ENCODE measurements around the gene SPECC1. TPM values are rescaled to one million over a fixed set of nuclear protein-coding genes. Genes with fewer than 3 reads are reported as not detected.

SPECC1 gene
- total RNA-seq, 1 experiment from 2014 or later = 43.5 TPM

DNA sequence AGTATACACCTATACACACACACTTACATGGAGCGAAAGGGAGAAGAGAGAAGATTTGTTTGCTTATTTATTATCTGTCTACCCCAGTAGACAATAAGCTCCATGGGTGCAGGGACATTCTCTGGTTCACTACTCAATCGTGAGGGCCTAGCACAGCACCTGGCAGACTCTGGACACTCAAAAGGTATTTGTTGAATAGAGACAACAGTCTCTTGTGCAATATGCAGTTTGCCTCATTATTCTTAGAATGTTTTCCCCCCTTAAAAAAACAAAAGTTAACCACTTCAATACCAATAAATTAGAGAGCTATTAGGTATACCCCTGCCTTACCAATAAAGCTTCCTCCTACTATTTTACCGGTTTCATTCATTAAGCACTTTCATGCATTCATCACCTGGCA lies 33.6 kb upstream of the SPECC1 start:
- no peaks in the 10 kb centered on the region for H3K9me2 ChIP-seq (ENCODE audit: insufficient read depth)
- RAD21 ChIA-PET (ENCODE audit: low non-redundant PET in 1 of 2, low total read pairs in 2 of 2, uncharacterized antibody in 2 of 2, unreplicated experiment in 2 of 2) = no interaction called here
- TSS peak; percentile 38 for BruUV-seq (replicated peaks)
- intact Hi-C loops (cut with micrococcal nuclease) = no loop called here
- H3K4me2 ChIP-seq (ENCODE audit: low read length) = peak overlapping the region; percentile 10; the same call in 1 of the 2 replicates
- H3K79me2 ChIP-seq (ENCODE audit: insufficient read depth, low read length) = peaks cover 69% of the 10 kb centered on the region
- no peak overlapping the region for H2AFZ ChIP-seq (ENCODE audit: low read depth, low read length, poor library complexity, severe bottlenecking)
- peaks cover 7 to 18% of the 10 kb centered on the region in 2 experiments for H3K4me1 ChIP-seq (ENCODE audit: control insufficient read depth in 1 of 2, insufficient read depth in 2 of 2, low read length in 2 of 2)
- POLR2A ChIA-PET = no interaction called here
- no peaks in the 10 kb centered on the region for H3K27me3 ChIP-seq (ENCODE audit: insufficient read depth, low read length)
- no peaks in the 10 kb centered on the region for H3K9me3 ChIP-seq (ENCODE audit: control insufficient read depth in 1 of 2, insufficient read depth in 1 of 2, low read depth in 1 of 2, low read length in 2 of 2)
- no peaks in the 10 kb centered on the region for H4K20me1 ChIP-seq (ENCODE audit: insufficient read depth)
- H3K9ac ChIP-seq (ENCODE audit: low read length) = no peak overlapping the region
- no peak overlapping the region for H3K4me3 ChIP-seq (replicated peaks in 1 of 2; ENCODE audit: low read depth in 1 of 2, low read length in 2 of 2)
- peaks cover 3% of the 10 kb centered on the region in 2 experiments; a peak in 1 of 4 replicates for H3K36me3 ChIP-seq (ENCODE audit: control insufficient read depth in 1 of 2, insufficient read depth in 2 of 2, low read length in 2 of 2)
- TF ChIP-seq POLR2AphosphoS5 (IDR thresholded peaks at IDR 0.05; ENCODE audit: low read depth, low read length) (no peak), POLR2A (IDR thresholded peaks at IDR 0.05; ENCODE audit: borderline replicate concordance, extremely low read depth, insufficient read depth, insufficient read length) (no peak), ZFX (IDR thresholded peaks at IDR 0.05) (no peak), SIN3A (IDR thresholded peaks at IDR 0.05; ENCODE audit: low read depth) (no peak), ZNF274 (IDR thresholded peaks at IDR 0.05; ENCODE audit: low read depth, low read length) (no peak), CEBPB (IDR thresholded peaks at IDR 0.05; ENCODE audit: low read depth) (no peak), TCF7L2 (IDR thresholded peaks at IDR 0.05; ENCODE audit: borderline replicate concordance, extremely low read depth, insufficient read depth, insufficient read length) (no peak), JUND (IDR thresholded peaks at IDR 0.05) (no peak)
- ATAC-seq (no peak), DNase-seq (ENCODE audit: low read depth, low spot score) (no peak)
- CTCF ChIA-PET = no interaction called here
- H3K27ac ChIP-seq (ENCODE audit: low read depth, low read length) = no peak overlapping the region

DNA sequence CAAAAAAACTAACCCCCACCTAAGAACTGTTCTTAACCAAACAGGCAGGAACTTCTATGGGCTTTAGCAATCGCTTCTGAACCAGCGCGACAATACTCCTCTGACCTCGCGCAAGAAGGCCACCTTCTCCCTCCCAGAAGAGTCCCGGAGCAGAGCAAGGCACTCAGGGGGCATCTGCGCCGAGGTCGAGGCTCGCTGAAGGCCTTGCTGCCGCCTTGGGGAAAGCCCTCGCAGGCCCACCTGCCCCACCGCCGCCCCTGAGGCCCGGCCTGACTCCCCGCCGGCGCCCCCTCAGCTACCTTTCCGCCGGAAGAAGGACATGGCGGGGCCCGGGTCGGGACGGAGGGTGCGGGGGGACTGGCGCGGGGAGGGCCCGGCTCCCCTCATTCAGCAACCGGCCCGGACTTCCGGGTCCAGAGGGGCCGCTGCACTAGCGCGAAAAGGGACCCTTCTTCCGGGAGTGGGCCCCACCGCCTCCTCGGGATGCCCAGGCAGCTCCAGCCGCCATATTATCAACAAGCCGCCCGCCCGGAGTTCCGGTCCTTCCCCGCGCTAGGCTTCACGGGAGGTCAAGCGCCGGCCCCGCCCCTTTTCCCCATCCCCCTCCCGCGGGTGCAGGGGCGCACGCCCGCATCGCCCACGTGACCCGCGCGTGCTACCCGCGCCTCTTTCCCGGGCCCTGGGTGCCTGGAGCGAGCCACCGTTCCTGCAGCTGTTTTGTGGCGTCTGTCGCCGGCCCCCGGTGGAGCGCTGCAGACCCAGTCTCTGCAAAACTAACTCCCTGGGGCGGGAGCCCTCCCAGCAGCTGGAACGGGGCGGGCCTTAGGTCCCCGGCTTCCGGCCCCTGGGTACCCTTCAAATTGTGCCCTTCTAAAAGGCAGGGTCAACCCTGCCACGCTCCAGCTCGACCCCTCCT lies 31.6 kb upstream of the SPECC1 start, which contains the start of gene AKAP10:
TSS of gene AKAP10 (minus strand) at position 536 of the 916 bp plus-strand sequence. CDS start at position 387, 149 bp downstream.
- RAD21 ChIA-PET (ENCODE audit: low non-redundant PET in 1 of 2, low total read pairs in 2 of 2, uncharacterized antibody in 2 of 2, unreplicated experiment in 2 of 2) = no interaction called here
- H3K27me3 ChIP-seq (ENCODE audit: insufficient read depth, low read length) = no peaks in the 10 kb centered on the region
- no peaks in the 10 kb centered on the region for H3K36me3 ChIP-seq (ENCODE audit: control insufficient read depth in 1 of 2, insufficient read depth in 2 of 2, low read length in 2 of 2)
- H3K9me3 ChIP-seq (ENCODE audit: control insufficient read depth in 1 of 2, insufficient read depth in 1 of 2, low read depth in 1 of 2, low read length in 2 of 2) = no peaks in the 10 kb centered on the region
- no peaks in the 10 kb centered on the region for H4K20me1 ChIP-seq (ENCODE audit: insufficient read depth)
- peak within 1 kb of the TSS; percentile 66 to 83 for H3K4me3 ChIP-seq (replicated peaks in 1 of 2; ENCODE audit: low read depth in 1 of 2, low read length in 2 of 2)
- CTCF ChIA-PET = interaction anchor here (1.7 kb wide), 1 partner anchor 16 kb away, joined by 6 read pairs; no protein-coding TSS in a partner anchor
- POLR2A ChIA-PET = no interaction called here
- peak within 1 kb of the TSS; percentile 78 for H3K4me2 ChIP-seq (ENCODE audit: low read length)
- peaks cover 7 to 18% of the 10 kb centered on the region in 2 experiments for H3K4me1 ChIP-seq (ENCODE audit: control insufficient read depth in 1 of 2, insufficient read depth in 2 of 2, low read length in 2 of 2)
- peak within 1 kb of the TSS; percentile 89 for H3K9ac ChIP-seq (ENCODE audit: low read length)
- DNase-seq (ENCODE audit: low read depth, low spot score) (peak; percentile 55), ATAC-seq (peak; percentile 92)
- no peak within 1 kb of the TSS for H2AFZ ChIP-seq (ENCODE audit: low read depth, low read length, poor library complexity, severe bottlenecking)
- peaks cover 50% of the 10 kb centered on the region for H3K79me2 ChIP-seq (ENCODE audit: insufficient read depth, low read length)
- peak within 1 kb of the TSS; percentile 82 for H3K27ac ChIP-seq (ENCODE audit: low read depth, low read length)
- H3K9me2 ChIP-seq (ENCODE audit: insufficient read depth) = no peaks in the 10 kb centered on the region
- no TSS peak for BruUV-seq (replicated peaks)
- intact Hi-C loops (cut with micrococcal nuclease) = no loop called here
- TF ChIP-seq SP1 (IDR thresholded peaks at IDR 0.05; ENCODE audit: low read depth) (peak; percentile 58), ELF1 (IDR thresholded peaks at IDR 0.05; ENCODE audit: borderline replicate concordance, low read depth) (peak; percentile 75), CEBPB (IDR thresholded peaks at IDR 0.05; ENCODE audit: low read depth) (no peak), EZH2phosphoT487 (IDR thresholded peaks at IDR 0.05; ENCODE audit: borderline replicate concordance) (no peak), CBX3 (IDR thresholded peaks at IDR 0.05; ENCODE audit: low read depth) (peak; percentile 71; the same call in 1 of the 2 replicates), RAD21 (IDR thresholded peaks at IDR 0.05; ENCODE audit: low read depth) (no peak), JUND (IDR thresholded peaks at IDR 0.05) (no peak), YY1 (IDR thresholded peaks at IDR 0.05; ENCODE audit: extremely low read depth, insufficient replicate concordance, low read depth, low read length) (peak; percentile 91), ZFX (IDR thresholded peaks at IDR 0.05) (peak; percentile 87), POLR2AphosphoS5 (IDR thresholded peaks at IDR 0.05; ENCODE audit: low read depth, low read length) (peak; percentile 84), TCF7L2 (IDR thresholded peaks at IDR 0.05; ENCODE audit: borderline replicate concordance, extremely low read depth, insufficient read depth, insufficient read length) (no peak)
- TF ChIP-seq, protein P1, sequence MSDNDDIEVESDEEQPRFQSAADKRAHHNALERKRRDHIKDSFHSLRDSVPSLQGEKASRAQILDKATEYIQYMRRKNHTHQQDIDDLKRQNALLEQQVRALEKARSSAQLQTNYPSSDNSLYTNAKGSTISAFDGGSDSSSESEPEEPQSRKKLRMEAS (IDR thresholded peaks at IDR 0.05) = peak; percentile 98
- TF ChIP-seq, protein P2, sequence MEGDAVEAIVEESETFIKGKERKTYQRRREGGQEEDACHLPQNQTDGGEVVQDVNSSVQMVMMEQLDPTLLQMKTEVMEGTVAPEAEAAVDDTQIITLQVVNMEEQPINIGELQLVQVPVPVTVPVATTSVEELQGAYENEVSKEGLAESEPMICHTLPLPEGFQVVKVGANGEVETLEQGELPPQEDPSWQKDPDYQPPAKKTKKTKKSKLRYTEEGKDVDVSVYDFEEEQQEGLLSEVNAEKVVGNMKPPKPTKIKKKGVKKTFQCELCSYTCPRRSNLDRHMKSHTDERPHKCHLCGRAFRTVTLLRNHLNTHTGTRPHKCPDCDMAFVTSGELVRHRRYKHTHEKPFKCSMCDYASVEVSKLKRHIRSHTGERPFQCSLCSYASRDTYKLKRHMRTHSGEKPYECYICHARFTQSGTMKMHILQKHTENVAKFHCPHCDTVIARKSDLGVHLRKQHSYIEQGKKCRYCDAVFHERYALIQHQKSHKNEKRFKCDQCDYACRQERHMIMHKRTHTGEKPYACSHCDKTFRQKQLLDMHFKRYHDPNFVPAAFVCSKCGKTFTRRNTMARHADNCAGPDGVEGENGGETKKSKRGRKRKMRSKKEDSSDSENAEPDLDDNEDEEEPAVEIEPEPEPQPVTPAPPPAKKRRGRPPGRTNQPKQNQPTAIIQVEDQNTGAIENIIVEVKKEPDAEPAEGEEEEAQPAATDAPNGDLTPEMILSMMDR (IDR thresholded peaks at IDR 0.05 in 2 of 3, conservative IDR thresholded peaks at IDR 0.05 in 1 of 3; ENCODE audit: borderline replicate concordance in 1 of 3, insufficient read depth in 1 of 3, low read depth in 2 of 3, low read length in 2 of 3) = no peak

Measured in HCT116 (cell line).